BLaER1 (cell line): ENCODE measurements around the gene CAPSL.
"Not testable (repeated sequence)": the region's sequence is repeated elsewhere in the genome, so short reads cannot be mapped to it uniquely, and the experiment has no call there.

Experiments
- H3K27ac ChIP-seq: shearing (Covaris generic); formaldehyde crosslinking; 2 replicates; pipeline ENCODE4 v1.8.1; 2022
- H3K27me3 ChIP-seq: shearing (Covaris generic); formaldehyde crosslinking; 2 replicates; pipeline ENCODE4 v1.8.1; 2022
- H3K36me3 ChIP-seq: shearing (Covaris generic); formaldehyde crosslinking; 2 replicates; pipeline ENCODE4 v1.8.1; 2022
- H3K4me1 ChIP-seq: shearing (Covaris generic); formaldehyde crosslinking; 2 replicates; pipeline ENCODE4 v1.8.1; 2022
- H3K4me2 ChIP-seq: shearing (Covaris generic); formaldehyde crosslinking; 2 replicates; pipeline ENCODE4 v1.8.1; 2022
- H3K4me3 ChIP-seq: shearing (Covaris generic); formaldehyde crosslinking; 2 replicates; pipeline ENCODE4 v1.8.1; 2022
- H3K9ac ChIP-seq: shearing (Covaris generic); formaldehyde crosslinking; 2 replicates; pipeline ENCODE4 v1.8.1; 2022
- H3K9me3 ChIP-seq: shearing (Covaris generic); formaldehyde crosslinking; 2 replicates; pipeline ENCODE4 v1.8.1; 2022
- H4K20me1 ChIP-seq: shearing (Covaris generic); formaldehyde crosslinking; 2 replicates; pipeline ENCODE4 v1.8.1; 2022
- Cebpa-rat ChIP-seq: shearing (Covaris generic); IDR thresholded peaks from 2 replicates; pipeline ENCODE4 v1.8.1; 2022

The CAPSL gene

GRCh38 chr5:35938568-35939227, at the start of gene CAPSL:
Gene CAPSL, minus strand, starts transcription at chr5:35938622. Its CDS starts 17,502 bp downstream, at chr5:35921120.
- no peak for TF ChIP-seq Cebpa-rat
- H3K4me2 ChIP-seq = no peak within 1 kb of the TSS
- H4K20me1 ChIP-seq = no peaks in the 10 kb centered on the region
- H3K27ac ChIP-seq = no peak within 1 kb of the TSS
- H3K36me3 ChIP-seq = no peaks in the 10 kb centered on the region
- H3K4me1 ChIP-seq = peaks cover 10% of the 10 kb centered on the region
- H3K4me3 ChIP-seq = no peak within 1 kb of the TSS
- H3K27me3 ChIP-seq = no peaks in the 10 kb centered on the region
- H3K9ac ChIP-seq = no peak within 1 kb of the TSS
- H3K9me3 ChIP-seq = no peaks in the 10 kb centered on the region

GRCh38 chr5:35987776-35988175, 49.4 kb upstream of the CAPSL start:
- H3K36me3 ChIP-seq = no peaks in the 10 kb centered on the region
- no peak overlapping the region for H3K9ac ChIP-seq
- H3K4me3 ChIP-seq = no peak overlapping the region
- no peak overlapping the region for H3K4me2 ChIP-seq
- H3K9me3 ChIP-seq = peaks cover 40% of the 10 kb centered on the region
- H3K27ac ChIP-seq = no peak overlapping the region
- H3K27me3 ChIP-seq = no peaks in the 10 kb centered on the region
- no peaks in the 10 kb centered on the region for H4K20me1 ChIP-seq
- TF ChIP-seq Cebpa-rat = no peak
- no peaks in the 10 kb centered on the region for H3K4me1 ChIP-seq

GRCh38 chr5:35979715-35980114, 41.3 kb upstream of the CAPSL start:
- Histone ChIP-seq H3K9ac (no peak overlapping the region), H3K27me3 (no peaks in the 10 kb centered on the region), H3K36me3 (peaks cover 8% of the 10 kb centered on the region; the same call in 1 of the 2 replicates), H3K9me3 (peaks cover 44% of the 10 kb centered on the region), H4K20me1 (no peaks in the 10 kb centered on the region), H3K4me2 (no peak overlapping the region), H3K27ac (no peak overlapping the region), H3K4me1 (no peaks in the 10 kb centered on the region; the same call in 1 of the 2 replicates), H3K4me3 (no peak overlapping the region)
- no peak for TF ChIP-seq Cebpa-rat

GRCh38 chr5:35976859-35977258, 38.4 kb upstream of the CAPSL start:
- H3K4me1 ChIP-seq, H3K36me3 ChIP-seq, H3K27me3 ChIP-seq, H3K4me3 ChIP-seq, H4K20me1 ChIP-seq, H3K27ac ChIP-seq, H3K4me2 ChIP-seq, H3K9ac ChIP-seq: not testable (repeated sequence)
- peaks cover 28% of the 10 kb centered on the region for H3K9me3 ChIP-seq

- Histone ChIP-seq H3K9me3 (peaks cover 28% of the 10 kb centered on the region), H3K27ac (no peak overlapping the region), H3K27me3 (no peaks in the 10 kb centered on the region), H4K20me1 (no peaks in the 10 kb centered on the region), H3K4me2 (no peak overlapping the region), H3K9ac (no peak overlapping the region), H3K4me3 (no peak overlapping the region), H3K36me3 (no peaks in the 10 kb centered on the region), H3K4me1 (no peaks in the 10 kb centered on the region; the same call in 1 of the 2 replicates)
- TF ChIP-seq Cebpa-rat = no peak
These were observed 36.1 kb upstream of the CAPSL start for GRCh38 chr5:35974570-35974969.

GRCh38 chr5:35971878-35972210, 33.4 kb upstream of the CAPSL start:
- no peaks in the 10 kb centered on the region for H4K20me1 ChIP-seq
- H3K36me3 ChIP-seq = no peaks in the 10 kb centered on the region
- H3K9me3 ChIP-seq = peaks cover 17% of the 10 kb centered on the region
- no peak overlapping the region for H3K4me2 ChIP-seq
- no peak overlapping the region for H3K9ac ChIP-seq
- no peaks in the 10 kb centered on the region for H3K27me3 ChIP-seq
- TF ChIP-seq Cebpa-rat = no peak
- no peak overlapping the region for H3K27ac ChIP-seq
- H3K4me1 ChIP-seq = peaks cover 7% of the 10 kb centered on the region
- no peak overlapping the region for H3K4me3 ChIP-seq

- no peak overlapping the region for H3K4me2 ChIP-seq
- H3K27me3 ChIP-seq = no peaks in the 10 kb centered on the region
- no peak overlapping the region for H3K9ac ChIP-seq
- H3K36me3 ChIP-seq = no peaks in the 10 kb centered on the region
- H3K9me3 ChIP-seq = peaks cover 17% of the 10 kb centered on the region
- no peak for TF ChIP-seq Cebpa-rat
- H3K27ac ChIP-seq = no peak overlapping the region
- no peak overlapping the region for H3K4me3 ChIP-seq
- no peaks in the 10 kb centered on the region for H4K20me1 ChIP-seq
- H3K4me1 ChIP-seq = peaks cover 7% of the 10 kb centered on the region
These were observed 32.9 kb upstream of the CAPSL start for GRCh38 chr5:35971186-35971877.

- Histone ChIP-seq H3K36me3 (no peaks in the 10 kb centered on the region), H3K4me2 (no peak overlapping the region), H3K27me3 (no peaks in the 10 kb centered on the region), H3K9ac (no peak overlapping the region), H3K27ac (no peak overlapping the region), H3K4me1 (no peaks in the 10 kb centered on the region), H4K20me1 (no peaks in the 10 kb centered on the region), H3K9me3 (peaks cover 29% of the 10 kb centered on the region), H3K4me3 (no peak overlapping the region)
- no peak for TF ChIP-seq Cebpa-rat
These were observed 25.0 kb upstream of the CAPSL start for GRCh38 chr5:35963381-35963843.

GRCh38 chr5:35960328-35960727, 21.9 kb upstream of the CAPSL start:
- Histone ChIP-seq H3K4me2 (no peak overlapping the region), H3K4me3 (no peak overlapping the region), H3K27ac (no peak overlapping the region), H4K20me1 (no peaks in the 10 kb centered on the region), H3K4me1 (no peaks in the 10 kb centered on the region), H3K9ac (no peak overlapping the region), H3K27me3 (no peaks in the 10 kb centered on the region), H3K36me3 (no peaks in the 10 kb centered on the region), H3K9me3 (peaks cover 44% of the 10 kb centered on the region)
- no peak for TF ChIP-seq Cebpa-rat

- Histone ChIP-seq H3K9ac (no peak overlapping the region), H3K9me3 (peaks cover 28% of the 10 kb centered on the region), H4K20me1 (no peaks in the 10 kb centered on the region), H3K36me3 (no peaks in the 10 kb centered on the region), H3K27me3 (no peaks in the 10 kb centered on the region), H3K4me2 (no peak overlapping the region), H3K27ac (no peak overlapping the region), H3K4me3 (no peak overlapping the region), H3K4me1 (peaks cover 5% of the 10 kb centered on the region; the same call in 1 of the 2 replicates)
- TF ChIP-seq Cebpa-rat = no peak
These were observed 18.0 kb upstream of the CAPSL start for GRCh38 chr5:35956429-35956828.
